H9 (cell line): ENCODE results near the gene YTHDC2. TPM values are rescaled to one million over a fixed set of nuclear protein-coding genes. Genes with fewer than 3 reads are reported as not detected.

Source experiments
- DNase-seq: peaks from one replicate; pipeline ENCODE4 v3.0.0-alpha.2; 2017
- H2AFZ ChIP-seq: one replicate; pipeline ENCODE4 v1.6.1; 2013; ENCODE audit warnings: mild to moderate bottlenecking, low read length, control low read depth, moderate library complexity
- H2AK5ac ChIP-seq: 2 replicates; pipeline ENCODE4 v1.6.1; 2013; ENCODE audit warnings: low read length, control low read depth, mixed read lengths; ENCODE audit not compliant: insufficient read length
- H2BK120ac ChIP-seq: one replicate; pipeline ENCODE4 v1.6.1; 2013; ENCODE audit warnings: low read depth, mild to moderate bottlenecking, low read length, control low read depth, inconsistent platforms; ENCODE audit not compliant: poor library complexity, severe bottlenecking
- H2BK12ac ChIP-seq: 2 replicates; pipeline ENCODE4 v1.6.1; 2013; ENCODE audit warnings: low read length, control low read depth, mixed read lengths, low read depth; ENCODE audit not compliant: insufficient read length
- H2BK15ac ChIP-seq: 2 replicates; pipeline ENCODE4 v1.6.1; 2013; ENCODE audit warnings: low read depth, low read length, control low read depth
- H2BK20ac ChIP-seq: one replicate; pipeline ENCODE4 v1.6.1; 2013; ENCODE audit warnings: low read depth, mild to moderate bottlenecking, low read length, control low read depth, inconsistent platforms; ENCODE audit not compliant: poor library complexity, severe bottlenecking
- H2BK5ac ChIP-seq: 2 replicates; pipeline ENCODE4 v1.6.1; 2013; ENCODE audit warnings: low read length, control low read depth, mixed read lengths; ENCODE audit not compliant: insufficient read length
- H3K14ac ChIP-seq: 2 replicates; pipeline ENCODE4 v1.6.1; 2013; ENCODE audit warnings: low read length, control low read depth; ENCODE audit not compliant: insufficient read depth
- H3K18ac ChIP-seq: 2 replicates; pipeline ENCODE4 v1.6.1; 2013; ENCODE audit warnings: low read depth, mild to moderate bottlenecking, mixed read lengths, low read length, control low read depth; ENCODE audit not compliant: insufficient read length
- H3K23ac ChIP-seq: 2 replicates; pipeline ENCODE4 v1.6.1; 2013; ENCODE audit warnings: low read length, control low read depth, mixed read lengths, low read depth; ENCODE audit not compliant: insufficient read length
- H3K23me2 ChIP-seq: 2 replicates; pipeline ENCODE4 v1.6.1; 2013; ENCODE audit warnings: low read depth, mild to moderate bottlenecking, mixed read lengths, low read length, control low read depth; ENCODE audit not compliant: insufficient read length, poor library complexity, severe bottlenecking
- H3K27ac ChIP-seq: 2 replicates; pipeline ENCODE4 v1.5.1; 2013; ENCODE audit warnings: low read length, control low read depth, mixed read lengths, low read depth; ENCODE audit not compliant: insufficient read length
- H3K27me3 ChIP-seq: 2 replicates; pipeline ENCODE4 v1.6.1; 2013; ENCODE audit warnings: low read length, control low read depth, inconsistent platforms; ENCODE audit not compliant: insufficient read depth
- H3K4ac ChIP-seq: 2 replicates; pipeline ENCODE4 v1.6.1; 2013; ENCODE audit warnings: low read depth, mild to moderate bottlenecking, control low read depth, inconsistent platforms, low read length, moderate library complexity
- H3K4me1 ChIP-seq: 2 replicates; pipeline ENCODE4 v1.6.1; 2013; ENCODE audit warnings: low read length, control low read depth, inconsistent platforms; ENCODE audit not compliant: insufficient read depth
- H3K4me2 ChIP-seq: 2 replicates; pipeline ENCODE4 v1.6.1; 2013; ENCODE audit warnings: low read length, control low read depth, mixed read lengths; ENCODE audit not compliant: insufficient read length, insufficient read depth
- H3K56ac ChIP-seq: 2 replicates; pipeline ENCODE4 v1.6.1; 2013; ENCODE audit warnings: low read depth, mild to moderate bottlenecking, mixed read lengths, low read length, control low read depth; ENCODE audit not compliant: insufficient read length
- H3K79me1 ChIP-seq: 2 replicates; pipeline ENCODE4 v1.6.1; 2013; ENCODE audit warnings: low read depth, mild to moderate bottlenecking, moderate library complexity, low read length, control low read depth, inconsistent platforms; ENCODE audit not compliant: insufficient read depth, poor library complexity, severe bottlenecking
- H3K79me2 ChIP-seq: 2 replicates; pipeline ENCODE4 v1.6.1; 2013; ENCODE audit warnings: low read length, control low read depth, inconsistent platforms; ENCODE audit not compliant: insufficient read depth
- H3K9ac ChIP-seq: 2 replicates; pipeline ENCODE4 v1.6.1; 2013; ENCODE audit warnings: low read length, control low read depth, mixed read lengths; ENCODE audit not compliant: insufficient read length; ENCODE audit errors: extremely low read depth
- H3K9me3 ChIP-seq: one replicate; pipeline ENCODE4 v1.6.1; 2013; ENCODE audit warnings: low read depth, low read length, inconsistent platforms; ENCODE audit not compliant: control insufficient read depth
- H3T11ph ChIP-seq: one replicate; pipeline ENCODE4 v1.6.1; 2013; ENCODE audit warnings: mild to moderate bottlenecking, low read length, control low read depth, inconsistent platforms
- H4K20me1 ChIP-seq: one replicate; pipeline ENCODE4 v1.6.1; 2013; ENCODE audit not compliant: control insufficient read depth, insufficient read length, insufficient read depth
- H4K5ac ChIP-seq: 2 replicates; pipeline ENCODE4 v1.6.1; 2013; ENCODE audit warnings: low read depth, mild to moderate bottlenecking, mixed read lengths, low read length, control low read depth; ENCODE audit not compliant: insufficient read length
- H4K8ac ChIP-seq: replicated peaks from 2 replicates; pipeline ENCODE4 v1.6.1; 2013; ENCODE audit warnings: low read length, control low read depth, mixed read lengths, low read depth; ENCODE audit not compliant: insufficient read length
- H4K91ac ChIP-seq: 2 replicates; pipeline ENCODE4 v1.6.1; 2013; ENCODE audit warnings: low read depth, mild to moderate bottlenecking, moderate library complexity, mixed read lengths, low read length, control low read depth; ENCODE audit not compliant: insufficient read length
- H3K27ac Mint-ChIP-seq, 3 experiments: 2 replicates in 2 of 3; 3 replicates in 1 of 3; pipeline ENCODE4 v1.8.0; 2020 to 2021; ENCODE audit warnings: mixed read lengths in 3 of 3, mild to moderate bottlenecking in 1 of 3, moderate library complexity in 1 of 3
- H3K27me3 Mint-ChIP-seq: 2 replicates; pipeline ENCODE4 v1.8.0; 2021; ENCODE audit warnings: low read depth, mild to moderate bottlenecking, moderate library complexity, mixed read lengths
- H3K36me3 Mint-ChIP-seq, 3 experiments: 2 replicates in 2 of 3; 3 replicates in 1 of 3; pipeline ENCODE4 v1.8.0; 2020 to 2021; ENCODE audit warnings: low read depth in 3 of 3, mixed read lengths in 3 of 3; ENCODE audit not compliant: insufficient read depth in 1 of 3
- H3K4me1 Mint-ChIP-seq, 2 experiments: 2 replicates each; pipeline ENCODE4 v1.8.0; 2020; ENCODE audit warnings: mixed read lengths in 2 of 2
- H3K4me3 Mint-ChIP-seq, 2 experiments: 2 replicates in 1 of 2; 3 replicates in 1 of 2; pipeline ENCODE4 v1.8.0; 2020 to 2021; ENCODE audit warnings: mild to moderate bottlenecking in 2 of 2, mixed read lengths in 2 of 2, moderate library complexity in 1 of 2
- H3K9me3 Mint-ChIP-seq, 2 experiments: 2 replicates in 1 of 2; 3 replicates in 1 of 2; pipeline ENCODE4 v1.8.0; 2020; ENCODE audit warnings: mild to moderate bottlenecking in 2 of 2, mixed read lengths in 2 of 2, moderate library complexity in 1 of 2
- WGBS: extraction: QIAGEN DNeasy Blood & Tissue Kit; methylation state at CpG from one replicate; pipeline ENCODE4 v1.1.7; 2013; ENCODE audit warnings: missing lambda C conversion rate, low lambda C conversion rate, mixed read lengths; ENCODE audit not compliant: insufficient read length; ENCODE audit errors: extremely low coverage; 5-methylcytosine and 5-hydroxymethylcytosine counted together
- long read RNA-seq: library from polyadenylated mRNA; unstranded; transcript quantifications from one replicate; pipeline ENCODE4 v2.0.0, GENCODE V29; 2020
- total RNA-seq: library from RNA; stranded (reverse); gene quantifications from 2 replicates; pipeline ENCODE4 v1.2.1, GENCODE V29; 2021
- TF ChIP-seq, protein P1 (sequence below): fragments of 200-600 bp; sonication (generic); conservative IDR thresholded peaks from 3 replicates; pipeline ENCODE4 v1.8.0; 2021; ENCODE audit warnings: antibody characterized with exemption, mild to moderate bottlenecking

The YTHDC2 gene
- total RNA-seq = 18.9 and 22.5 TPM in 2 replicates
- long read RNA-seq, partial matches to known transcripts = 21 of 24 reads
- long read RNA-seq, other reads (novel, unspliced or antisense) = 3 of 24 reads

GRCh38 chr5:113513384-113514288 lies at the start of gene YTHDC2:
TSS of gene YTHDC2 (plus strand) at chr5:113513694. CDS start at chr5:113513896, 202 bp downstream.
- TF ChIP-seq, protein P1, sequence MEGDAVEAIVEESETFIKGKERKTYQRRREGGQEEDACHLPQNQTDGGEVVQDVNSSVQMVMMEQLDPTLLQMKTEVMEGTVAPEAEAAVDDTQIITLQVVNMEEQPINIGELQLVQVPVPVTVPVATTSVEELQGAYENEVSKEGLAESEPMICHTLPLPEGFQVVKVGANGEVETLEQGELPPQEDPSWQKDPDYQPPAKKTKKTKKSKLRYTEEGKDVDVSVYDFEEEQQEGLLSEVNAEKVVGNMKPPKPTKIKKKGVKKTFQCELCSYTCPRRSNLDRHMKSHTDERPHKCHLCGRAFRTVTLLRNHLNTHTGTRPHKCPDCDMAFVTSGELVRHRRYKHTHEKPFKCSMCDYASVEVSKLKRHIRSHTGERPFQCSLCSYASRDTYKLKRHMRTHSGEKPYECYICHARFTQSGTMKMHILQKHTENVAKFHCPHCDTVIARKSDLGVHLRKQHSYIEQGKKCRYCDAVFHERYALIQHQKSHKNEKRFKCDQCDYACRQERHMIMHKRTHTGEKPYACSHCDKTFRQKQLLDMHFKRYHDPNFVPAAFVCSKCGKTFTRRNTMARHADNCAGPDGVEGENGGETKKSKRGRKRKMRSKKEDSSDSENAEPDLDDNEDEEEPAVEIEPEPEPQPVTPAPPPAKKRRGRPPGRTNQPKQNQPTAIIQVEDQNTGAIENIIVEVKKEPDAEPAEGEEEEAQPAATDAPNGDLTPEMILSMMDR = peak; percentile 68

More at GRCh38 chr5:113513384-113514288, at the start of gene YTHDC2:
- H3K27ac Mint-ChIP-seq = peak within 1 kb of the TSS; percentile 79 to 94 (median 81); a peak in 5 of 7 replicates
- H4K91ac ChIP-seq = no peak within 1 kb of the TSS
- H3K4ac ChIP-seq = no peak within 1 kb of the TSS
- no peak within 1 kb of the TSS for H3K27ac ChIP-seq
- H4K20me1 ChIP-seq = no peaks in the 10 kb centered on the region
- peaks cover 14 to 18% of the 10 kb centered on the region in 2 experiments for H3K4me1 Mint-ChIP-seq
- H3K4me2 ChIP-seq = peak within 1 kb of the TSS; percentile 89
- no peak within 1 kb of the TSS for H2BK15ac ChIP-seq
- WGBS = no CpG with 5 or more reads among the region's 72 CpGs
- H3K79me2 ChIP-seq = no peaks in the 10 kb centered on the region
- H3K4me1 ChIP-seq = no peaks in the 10 kb centered on the region
- peak within 1 kb of the TSS; percentile 63 for H3K18ac ChIP-seq
- peak; percentile 92 for DNase-seq
- H3K9me3 ChIP-seq = no peaks in the 10 kb centered on the region
- H3K36me3 Mint-ChIP-seq = peaks cover 7 to 26% (median 13%) of the 10 kb centered on the region in 3 experiments; a peak in 6 of 7 replicates
- no peak within 1 kb of the TSS for H2BK120ac ChIP-seq
- peak within 1 kb of the TSS; percentile 94 for H3K14ac ChIP-seq
- H3K27me3 Mint-ChIP-seq = peaks cover 7% of the 10 kb centered on the region
- no peak within 1 kb of the TSS for H4K8ac ChIP-seq
- H3K4me3 Mint-ChIP-seq = peak within 1 kb of the TSS; percentile 87 to 90
- H3K79me1 ChIP-seq = no peaks in the 10 kb centered on the region
- H2BK12ac ChIP-seq = no peak within 1 kb of the TSS
- no peak within 1 kb of the TSS for H2AFZ ChIP-seq
- H4K5ac ChIP-seq = no peak within 1 kb of the TSS
- no peak within 1 kb of the TSS for H2BK5ac ChIP-seq
- no peak within 1 kb of the TSS for H2BK20ac ChIP-seq
- H3K23ac ChIP-seq = no peak within 1 kb of the TSS
- no peak within 1 kb of the TSS for H2AK5ac ChIP-seq
- peaks cover 5% of the 10 kb centered on the region for H3K23me2 ChIP-seq
- no peaks in the 10 kb centered on the region for H3K27me3 ChIP-seq
- no peak within 1 kb of the TSS for H3K56ac ChIP-seq
- no peak within 1 kb of the TSS for H3T11ph ChIP-seq
- H3K9me3 Mint-ChIP-seq = no peaks in the 10 kb centered on the region
- H3K9ac ChIP-seq = peak within 1 kb of the TSS; percentile 59
